Thyroid gland (tissue), 4 donors: ENCODE results near the gene TERT. TPM values are rescaled to one million over a fixed set of nuclear protein-coding genes. Genes with fewer than 3 reads are reported as not detected.
"Not testable (repeated sequence)": the region's sequence is repeated elsewhere in the genome, so short reads cannot be mapped to it uniquely, and the experiment has no call there.

ENCODE experiments used
- DNase-seq, 2 donors: peaks; one replicate each; pipeline ENCODE4 v3.0.0-alpha.2; 2019
- H3K27ac ChIP-seq, 3 donors: fragments of 200-600 bp; sonication (generic); 1 replicate in 2 of 3; 2 replicates in 1 of 3; pipeline ENCODE4 v1.5.1; 2016 to 2019; ENCODE audit warnings: mild to moderate bottlenecking in 1 of 3, moderate library complexity in 1 of 3
- H3K27me3 ChIP-seq: fragments of 200-600 bp; sonication (generic); one replicate; pipeline ENCODE4 v1.5.1; 2019
- H3K36me3 ChIP-seq, 2 donors: fragments of 200-600 bp; sonication (generic); one replicate each; pipeline ENCODE4 v1.5.1; 2016 to 2019
- H3K4me1 ChIP-seq, 2 donors: fragments of 200-600 bp; sonication (generic); one replicate each; pipeline ENCODE4 v1.5.1; 2017 to 2019
- H3K4me3 ChIP-seq, 3 donors: fragments of 200-600 bp; sonication (generic); replicated peaks in 1 of 3; 1 replicate in 2 of 3; 2 replicates in 1 of 3; pipeline ENCODE4 v1.5.1; 2016; ENCODE audit warnings: mild to moderate bottlenecking in 1 of 3
- H3K9me3 ChIP-seq: fragments of 200-600 bp; sonication (generic); one replicate; pipeline ENCODE4 v1.5.1; 2017
- CTCF ChIP-seq, 6 experiments: fragments of 200-600 bp in 3 of 6; fragments of 450-650 bp in 3 of 6; sonication (generic) in 3 of 6; IDR thresholded peaks; one replicate each; pipeline ENCODE4 v1.5.1; 2016 to 2019; ENCODE audit warnings: antibody characterized with exemption in 6 of 6, mild to moderate bottlenecking in 2 of 6, inconsistent platforms in 1 of 6, moderate library complexity in 1 of 6
- POLR2A ChIP-seq, 2 donors: fragments of 450-650 bp; IDR thresholded peaks; one replicate each; pipeline ENCODE4 v1.6.1; 2017; ENCODE audit warnings: antibody characterized with exemption in 2 of 2, mild to moderate bottlenecking in 2 of 2, moderate library complexity in 1 of 2
- WGBS, 2 donors: methylation state at CpG; one replicate each; pipeline ENCODE4 v1.1.5; 2017; 5-methylcytosine and 5-hydroxymethylcytosine counted together
- intact Hi-C: fragments of 100-400 bp; cut with DNase I; formaldehyde crosslinking; loops from one replicate; pipeline ENCODE4 v1.15.1; 2023
- total RNA-seq, 4 donors: library from RNA; depleted of rRNA; stranded (reverse); fragments of >200 nt; gene quantifications; one replicate each; pipeline ENCODE4 v1.2.3, GENCODE V29; 2016

The TERT gene
- total RNA-seq, 4 donors from 2014 or later: not detected

- H3K9me3 ChIP-seq: no peaks in the 10 kb centered on the region
- no peak overlapping the region for H3K27ac ChIP-seq
- H3K27me3 ChIP-seq: no peaks in the 10 kb centered on the region
- no peaks in the 10 kb centered on the region for H3K36me3 ChIP-seq
- no peak for DNase-seq
- intact Hi-C loops: no loop called here
- no peak overlapping the region for H3K4me3 ChIP-seq
- no peaks in the 10 kb centered on the region for H3K4me1 ChIP-seq
- TF ChIP-seq POLR2A (IDR thresholded peaks at IDR 0.05) (no peak), CTCF (IDR thresholded peaks at IDR 0.05) (no peak)
- WGBS, 2 donors: 97 to 98% methylated on average over 16 to 33 of the region's 42 CpGs
Measured at GRCh38 chr5:1278656-1279442, 16.0 kb downstream of the TERT start.

GRCh38 chr5:1278216-1278615, 16.7 kb downstream of the TERT start:
- 93 to 95% methylated on average over 8 to 9 of the region's 13 CpGs for WGBS, 2 donors
- Histone ChIP-seq H3K36me3 (no peaks in the 10 kb centered on the region), H3K4me3 (no peak overlapping the region), H3K27me3 (no peaks in the 10 kb centered on the region), H3K4me1 (no peaks in the 10 kb centered on the region), H3K27ac (no peak overlapping the region), H3K9me3 (no peaks in the 10 kb centered on the region)
- DNase-seq: no peak
- TF ChIP-seq CTCF (IDR thresholded peaks at IDR 0.05): no peak
- intact Hi-C loops: no loop called here

- WGBS, 2 donors: 84 to 87% methylated on average over 8 to 9 of the region's 10 CpGs
- no peak for DNase-seq
- H3K4me3 ChIP-seq: no peak overlapping the region
- no peaks in the 10 kb centered on the region for H3K9me3 ChIP-seq
- no peaks in the 10 kb centered on the region for H3K4me1 ChIP-seq
- intact Hi-C loops: no loop called here
- TF ChIP-seq POLR2A (IDR thresholded peaks at IDR 0.05) (no peak), CTCF (IDR thresholded peaks at IDR 0.05) (no peak)
- no peaks in the 10 kb centered on the region for H3K36me3 ChIP-seq
- H3K27me3 ChIP-seq: no peaks in the 10 kb centered on the region
- no peak overlapping the region for H3K27ac ChIP-seq
Measured at GRCh38 chr5:1277781-1278180, 17.1 kb downstream of the TERT start.

GRCh38 chr5:1277331-1277730, 17.5 kb downstream of the TERT start:
- Histone ChIP-seq H3K9me3 (no peaks in the 10 kb centered on the region), H3K4me1 (no peaks in the 10 kb centered on the region), H3K27me3 (no peaks in the 10 kb centered on the region), H3K36me3 (no peaks in the 10 kb centered on the region), H3K4me3 (no peak overlapping the region), H3K27ac (no peak overlapping the region)
- no peak for DNase-seq
- no peak for TF ChIP-seq CTCF (IDR thresholded peaks at IDR 0.05)
- no peak for TF ChIP-seq POLR2A (IDR thresholded peaks at IDR 0.05)
- 86 to 96% methylated on average over 11 to 20 of the region's 21 CpGs for WGBS, 2 donors
- intact Hi-C loops: no loop called here

GRCh38 chr5:1276930-1277329, 17.9 kb downstream of the TERT start:
- TF ChIP-seq POLR2A (IDR thresholded peaks at IDR 0.05) (no peak), CTCF (IDR thresholded peaks at IDR 0.05) (no peak)
- Histone ChIP-seq H3K4me1 (no peaks in the 10 kb centered on the region), H3K4me3 (no peak overlapping the region), H3K27me3 (no peaks in the 10 kb centered on the region), H3K9me3 (no peaks in the 10 kb centered on the region), H3K36me3 (no peaks in the 10 kb centered on the region), H3K27ac (no peak overlapping the region)
- intact Hi-C loops: no loop called here
- WGBS, 2 donors: 74 to 93% methylated on average over 4 to 9 of the region's 20 CpGs
- DNase-seq: no peak

- WGBS, 2 donors: 80 to 83% methylated on average over 10 of the region's 10 CpGs
- intact Hi-C loops, H3K27me3 ChIP-seq, H3K4me1 ChIP-seq, H3K4me3 ChIP-seq, H3K27ac ChIP-seq, H3K9me3 ChIP-seq, DNase-seq, H3K36me3 ChIP-seq: not testable (repeated sequence)
Measured at GRCh38 chr5:1275397-1276391, 19.2 kb downstream of the TERT start.
